HEK293 (cell line): ENCODE data around the gene OR7G1.

Experiments
- CTCF ChIA-PET: fragments of 350-600 bp; formaldehyde crosslinking; extraction: SDS; loops from one replicate; lab custom pipeline; 2021; ENCODE audit warnings: antibody characterized with exemption; lab: Yijun Ruan, JAX
- POLR2A ChIA-PET: fragments of 300-600 bp; formaldehyde crosslinking; extraction: SDS; loops from one replicate; lab custom pipeline; 2020; ENCODE audit warnings: antibody characterized with exemption, inconsistent platforms; lab: Yijun Ruan, JAX
- H3K27ac ChIP-seq: fragments of 200-500 bp; sonication (Bioruptor generic); 2 replicates; pipeline ENCODE4 v1.5.1; 2014; ENCODE audit warnings: low read depth, low read length, control low read depth, inconsistent platforms; ENCODE audit errors: extremely low read depth
- H3K36me3 ChIP-seq, 2 experiments: fragments of 200-500 bp in 1 of 2; sonication (Bioruptor generic) in 1 of 2; 1 replicate in 1 of 2; 2 replicates in 1 of 2; pipeline ENCODE4 v1.5.1; 2014 to 2017; ENCODE audit warnings: inconsistent platforms in 2 of 2, low read length in 2 of 2; ENCODE audit not compliant: control insufficient read depth in 2 of 2, insufficient read depth in 1 of 2
- H3K4me1 ChIP-seq: fragments of 200-500 bp; sonication (Bioruptor generic); 2 replicates; pipeline ENCODE4 v1.5.1; 2014; ENCODE audit warnings: mild to moderate bottlenecking, low read length, inconsistent platforms; ENCODE audit not compliant: control insufficient read depth, insufficient read depth
- H3K4me3 ChIP-seq: 2 replicates; pipeline ENCODE4 v1.5.1; 2011; ENCODE audit warnings: low read depth, mild to moderate bottlenecking, control low read depth, low read length, moderate library complexity
- H3K9me3 ChIP-seq: fragments of 200-500 bp; sonication (Bioruptor generic); 2 replicates; pipeline ENCODE4 v1.5.1; 2014; ENCODE audit warnings: low read depth, low read length, inconsistent platforms; ENCODE audit not compliant: control insufficient read depth, insufficient read depth
- BCL11B ChIP-seq: fragments of 450-650 bp; formaldehyde crosslinking; IDR thresholded peaks from 2 replicates; pipeline ENCODE4 v1.5.1; 2016; ENCODE audit warnings: low read depth, missing biosample characterization, missing genetic modification characterization
- CTCF ChIP-seq: fragments of 450-650 bp; formaldehyde crosslinking; IDR thresholded peaks from 2 replicates; pipeline ENCODE4 v1.5.1; 2016; ENCODE audit warnings: missing biosample characterization, missing genetic modification characterization
- EGR2 ChIP-seq: fragments of 450-650 bp; formaldehyde crosslinking; IDR thresholded peaks from 2 replicates; pipeline ENCODE4 v1.5.1; 2016; ENCODE audit warnings: low read depth, missing biosample characterization, missing genetic modification characterization
- REST ChIP-seq: fragments of 450-650 bp; formaldehyde crosslinking; IDR thresholded peaks from 2 replicates; pipeline ENCODE4 v1.5.1; 2016; ENCODE audit warnings: missing biosample characterization, missing genetic modification characterization
- SP7 ChIP-seq: fragments of 450-650 bp; formaldehyde crosslinking; IDR thresholded peaks from 2 replicates; pipeline ENCODE4 v1.5.1; 2016; ENCODE audit warnings: missing biosample characterization, missing genetic modification characterization
- YY1 ChIP-seq: fragments of 450-650 bp; formaldehyde crosslinking; IDR thresholded peaks from 2 replicates; pipeline ENCODE4 v1.5.1; 2018; ENCODE audit warnings: missing biosample characterization, missing genetic modification characterization
- YY2 ChIP-seq: fragments of 450-650 bp; formaldehyde crosslinking; IDR thresholded peaks from 2 replicates; pipeline ENCODE4 v1.5.1; 2016; ENCODE audit warnings: missing biosample characterization, missing genetic modification characterization
- ZBTB10 ChIP-seq: fragments of 450-650 bp; formaldehyde crosslinking; IDR thresholded peaks from 2 replicates; pipeline ENCODE4 v1.5.1; 2016; ENCODE audit warnings: missing biosample characterization, missing genetic modification characterization
- ZBTB6 ChIP-seq: fragments of 450-650 bp; formaldehyde crosslinking; IDR thresholded peaks from 2 replicates; pipeline ENCODE4 v1.5.1; 2017; ENCODE audit warnings: missing biosample characterization, missing genetic modification characterization
- ZFP37 ChIP-seq: fragments of 450-650 bp; formaldehyde crosslinking; IDR thresholded peaks from 2 replicates; pipeline ENCODE4 v1.5.1; 2016; ENCODE audit warnings: missing biosample characterization, missing genetic modification characterization
- ZNF146 ChIP-seq: fragments of 450-650 bp; formaldehyde crosslinking; IDR thresholded peaks from 2 replicates; pipeline ENCODE4 v1.5.1; 2016; ENCODE audit warnings: missing biosample characterization, missing genetic modification characterization
- ZNF211 ChIP-seq: fragments of 450-650 bp; formaldehyde crosslinking; IDR thresholded peaks from 2 replicates; pipeline ENCODE4 v1.5.1; 2016; ENCODE audit warnings: low read depth, missing biosample characterization, missing genetic modification characterization
- ZNF335 ChIP-seq: fragments of 450-650 bp; formaldehyde crosslinking; conservative IDR thresholded peaks from 2 replicates; pipeline ENCODE4 v1.5.1; 2016; ENCODE audit warnings: missing biosample characterization, missing genetic modification characterization
- ZNF341 ChIP-seq: fragments of 450-650 bp; formaldehyde crosslinking; IDR thresholded peaks from 2 replicates; pipeline ENCODE4; 2016; ENCODE audit warnings: low read depth, missing biosample characterization, missing genetic modification characterization
- ZNF501 ChIP-seq: fragments of 450-650 bp; formaldehyde crosslinking; IDR thresholded peaks from 2 replicates; pipeline ENCODE4 v1.5.1; 2016; ENCODE audit warnings: missing biosample characterization, missing genetic modification characterization
- ZNF518A ChIP-seq: fragments of 450-650 bp; formaldehyde crosslinking; conservative IDR thresholded peaks from 2 replicates; pipeline ENCODE4 v1.5.1; 2016; ENCODE audit warnings: low read depth, missing biosample characterization, missing genetic modification characterization
- ZNF692 ChIP-seq: fragments of 450-650 bp; formaldehyde crosslinking; IDR thresholded peaks from 2 replicates; pipeline ENCODE4 v1.5.1; 2016; ENCODE audit warnings: missing biosample characterization, missing genetic modification characterization
- ZNF76 ChIP-seq: fragments of 450-650 bp; formaldehyde crosslinking; IDR thresholded peaks from 2 replicates; pipeline ENCODE4; 2016; ENCODE audit warnings: low read depth, missing biosample characterization, missing genetic modification characterization, borderline replicate concordance
- ZNF776 ChIP-seq: fragments of 450-650 bp; formaldehyde crosslinking; IDR thresholded peaks from 2 replicates; pipeline ENCODE4 v1.5.0; 2017; ENCODE audit warnings: missing biosample characterization, missing genetic modification characterization, borderline replicate concordance
- ZXDB ChIP-seq: fragments of 450-650 bp; formaldehyde crosslinking; IDR thresholded peaks from 2 replicates; pipeline ENCODE4 v1.5.1; 2016; ENCODE audit warnings: missing biosample characterization, missing genetic modification characterization

OR7G1 gene

GRCh38 chr19:9140159-9140874 is 24.8 kb upstream of the OR7G1 start, which contains the start of gene ZNF317:
ZNF317 (plus strand) TSS chr19:9140397; CDS start chr19:9156017, 15,620 bp downstream.
- Histone ChIP-seq H3K27ac (peak within 1 kb of the TSS; percentile 65; the same call in 1 of the 2 replicates), H3K36me3 (peaks cover 4 to 22% of the 10 kb centered on the region in 2 experiments; a peak in 2 of 3 replicates), H3K9me3 (no peaks in the 10 kb centered on the region), H3K4me3 (peak within 1 kb of the TSS; percentile 96), H3K4me1 (no peaks in the 10 kb centered on the region)
- CTCF ChIA-PET, result no interaction called here
- POLR2A ChIA-PET, result interaction anchor here (0.5 kb wide), 1 partner anchor 657 kb away, joined by 6 read pairs; no protein-coding TSS in a partner anchor
- TF ChIP-seq ZXDB (tag by site-specific recombination), result peak; percentile 66
- TF ChIP-seq ZFP37 (tag by site-specific recombination), result peak; percentile 34; the same call in 1 of the 2 replicates
- peak; percentile 91 for TF ChIP-seq ZNF76 (tag by site-specific recombination)
- TF ChIP-seq ZBTB6 (tag by site-specific recombination), result no peak
- peak; percentile 19; the same call in 1 of the 2 replicates for TF ChIP-seq ZNF692 (tag by site-specific recombination)
- TF ChIP-seq ZNF518A, result peak; percentile 60
- peak; percentile 25; the same call in 1 of the 2 replicates for TF ChIP-seq REST (tag by site-specific recombination)
- no peak for TF ChIP-seq CTCF (tag by site-specific recombination)
- 0 out of 2 replicates have a peak, but pooled peaks have one; percentile 10 for TF ChIP-seq EGR2 (tag by site-specific recombination)
- TF ChIP-seq ZNF501 (tag by site-specific recombination), result no peak; the same call in 1 of the 2 replicates
- peak; percentile 80 for TF ChIP-seq ZBTB10 (tag by site-specific recombination)
- 0 out of 2 replicates have a peak, but pooled peaks have one; percentile 18 for TF ChIP-seq BCL11B (tag by site-specific recombination)
- TF ChIP-seq ZNF335 (tag by site-specific recombination), result peak; percentile 89
- TF ChIP-seq YY2 (tag by site-specific recombination), result peak; percentile 81
- TF ChIP-seq ZNF341 (tag by site-specific recombination), result 0 out of 2 replicates have a peak, but pooled peaks have one; percentile 20
- peak; percentile 52; the same call in 1 of the 2 replicates for TF ChIP-seq SP7
- TF ChIP-seq ZNF776 (tag by site-specific recombination), result no peak
- TF ChIP-seq ZNF146, result no peak
- TF ChIP-seq YY1 (tag by site-specific recombination), result peak; percentile 83
- no peak for TF ChIP-seq ZNF211
